A673 (cell line): Measurements from ENCODE around the gene UBE3B. TPM values are rescaled to one million over a fixed set of nuclear protein-coding genes. Genes with fewer than 3 reads are reported as not detected.
A peak's percentile ranks its signal among the peaks of the same experiment; 100 is the strongest.

Experiments used
- BruUV-seq: library from RNA; stranded (reverse); fragments of 400-500 nt; replicated peaks from 2 replicates; lab custom pipeline; 2021; lab: Mats Ljungman, UMichigan
- CTCF ChIA-PET: fragments of 300-600 bp; sonication (Branson Sonifier 250); formaldehyde crosslinking; loops from one replicate; lab custom pipeline; 2022; ENCODE audit warnings: antibody characterized with exemption; lab: Charles Lee
- POLR2A ChIA-PET: fragments of 300-600 bp; sonication (Branson Sonifier 250); formaldehyde crosslinking; loops from one replicate; lab custom pipeline; 2022; ENCODE audit warnings: antibody characterized with exemption; ENCODE audit not compliant: low non-redundant PET; lab: Charles Lee
- DNase-seq: peaks from one replicate; pipeline ENCODE4 v3.0.0-alpha.2; 2015; ENCODE audit warnings: low spot score
- H3K27ac ChIP-seq: fragments of 200-600 bp; sonication (generic); 2 replicates; pipeline ENCODE4 v1.5.1; 2016; ENCODE audit warnings: mixed run types, low read depth, mild to moderate bottlenecking, mixed read lengths, antibody characterized with exemption, low read length; ENCODE audit not compliant: poor library complexity, severe bottlenecking
- H3K27me3 ChIP-seq: fragments of 200-600 bp; sonication (generic); replicated peaks from 2 replicates; pipeline ENCODE4 v1.6.1; 2017; ENCODE audit warnings: mixed run types, low read depth, mild to moderate bottlenecking, mixed read lengths, antibody characterized with exemption, low read length; ENCODE audit not compliant: insufficient read depth, poor library complexity
- H3K36me3 ChIP-seq: fragments of 200-600 bp; sonication (generic); 2 replicates; pipeline ENCODE4 v1.6.1; 2016; ENCODE audit warnings: mixed run types, mild to moderate bottlenecking, mixed read lengths, antibody characterized with exemption, low read length; ENCODE audit not compliant: insufficient read depth, poor library complexity, severe bottlenecking
- H3K4me1 ChIP-seq: fragments of 200-600 bp; sonication (generic); 2 replicates; pipeline ENCODE4 v1.6.1; 2017; ENCODE audit warnings: mixed run types, mild to moderate bottlenecking, mixed read lengths, antibody characterized with exemption, low read length; ENCODE audit not compliant: insufficient read depth, poor library complexity, severe bottlenecking
- H3K4me3 ChIP-seq: fragments of 200-600 bp; sonication (generic); 2 replicates; pipeline ENCODE4 v1.5.1; 2016; ENCODE audit warnings: low read depth, mixed run types, mild to moderate bottlenecking, mixed read lengths, low read length; ENCODE audit not compliant: poor library complexity, severe bottlenecking
- H3K9me3 ChIP-seq: fragments of 200-600 bp; sonication (generic); 2 replicates; pipeline ENCODE4 v1.6.1; 2016; ENCODE audit warnings: mixed run types, low read depth, mild to moderate bottlenecking, mixed read lengths, antibody characterized with exemption, low read length; ENCODE audit not compliant: poor library complexity, severe bottlenecking
- CTCF ChIP-seq: fragments of 300-800, 200-600 bp; sonication (generic); conservative IDR thresholded peaks from 2 replicates; pipeline ENCODE4 v1.5.1; 2017; ENCODE audit warnings: low read depth, mild to moderate bottlenecking, antibody characterized with exemption, low read length, moderate library complexity, mixed read lengths
- EZH2 ChIP-seq: fragments of 200-600 bp; sonication (generic); IDR thresholded peaks from 2 replicates; pipeline ENCODE4 v1.6.1; 2017; ENCODE audit warnings: borderline replicate concordance, low read depth, mild to moderate bottlenecking, mixed read lengths, antibody characterized with exemption, low read length; ENCODE audit not compliant: poor library complexity, severe bottlenecking
- intact Hi-C: fragments of 100-400 bp; cut with micrococcal nuclease; formaldehyde crosslinking; loops from one replicate; pipeline ENCODE4 v1.10.0; 2022; ENCODE audit not compliant: unreplicated experiment
- total RNA-seq: library from RNA; stranded (reverse); gene quantifications from 2 replicates; pipeline ENCODE4 v1.2.3, GENCODE V29; 2021

Gene UBE3B
- total RNA-seq, 1 experiment from 2014 or later: 29.2 TPM

GRCh38 chr12:109518820-109519665, 41.6 kb downstream of the UBE3B start:
- Histone ChIP-seq H3K4me3 (no peak overlapping the region), H3K4me1 (peaks cover 17% of the 10 kb centered on the region), H3K9me3 (no peaks in the 10 kb centered on the region), H3K36me3 (peaks cover 4% of the 10 kb centered on the region), H3K27me3 (no peaks in the 10 kb centered on the region), H3K27ac (peak overlapping the region; percentile 66)
- CTCF ChIA-PET: interaction anchor here (0.6 to 2.6 kb wide), 6 partner anchors 8 to 335 kb away, joined by 3 to 24 read pairs (median 4); partner anchors contain the start of genes MMAB and MVK
- peak; percentile 80 for DNase-seq
- TF ChIP-seq EZH2 (no peak), CTCF (peak; percentile 96)
- POLR2A ChIA-PET: no interaction called here
- intact Hi-C loops: loop anchor here (1.0 kb wide), 1 partner anchor 256 kb away; no protein-coding TSS in a partner anchor
- no TSS peak for BruUV-seq

- POLR2A ChIA-PET: no interaction called here
- no peak for TF ChIP-seq CTCF
- TF ChIP-seq EZH2: no peak
- H3K4me1 ChIP-seq: peaks cover 17% of the 10 kb centered on the region
These were observed 42.4 kb downstream of the UBE3B start for GRCh38 chr12:109519787-109520186.

GRCh38 chr12:109521831-109522230, 44.4 kb downstream of the UBE3B start:
- TF ChIP-seq EZH2 (no peak), CTCF (no peak)
- H3K4me3 ChIP-seq: no peak overlapping the region
- DNase-seq: no peak
- no peak overlapping the region for H3K27ac ChIP-seq
- H3K36me3 ChIP-seq: peaks cover under 1% of the 10 kb centered on the region
- CTCF ChIA-PET: no interaction called here
- no TSS peak for BruUV-seq
- no peaks in the 10 kb centered on the region for H3K27me3 ChIP-seq
- POLR2A ChIA-PET: no interaction called here
- H3K4me1 ChIP-seq: peaks cover 17% of the 10 kb centered on the region
- H3K9me3 ChIP-seq: no peaks in the 10 kb centered on the region
- intact Hi-C loops: no loop called here

More at GRCh38 chr12:109519787-109520186, 42.4 kb downstream of the UBE3B start:
- no peaks in the 10 kb centered on the region for H3K27me3 ChIP-seq
- intact Hi-C loops: loop anchor here (1.0 kb wide), 1 partner anchor 256 kb away; no protein-coding TSS in a partner anchor
- no TSS peak for BruUV-seq
- peaks cover 4% of the 10 kb centered on the region for H3K36me3 ChIP-seq
- no peak overlapping the region for H3K4me3 ChIP-seq
- H3K27ac ChIP-seq: peak overlapping the region; percentile 66
- no peaks in the 10 kb centered on the region for H3K9me3 ChIP-seq
- CTCF ChIA-PET: interaction anchor here (0.7 to 2.6 kb wide), 4 partner anchors 9 to 325 kb away, joined by 3 to 24 read pairs (median 6); no protein-coding TSS in a partner anchor
- DNase-seq: no peak
